H1 (cell line): Measurements from ENCODE around the gene CEACAM7. TPM values are rescaled to one million over a fixed set of nuclear protein-coding genes. Genes with fewer than 3 reads are reported as not detected.

Experiments
- CTCF ChIA-PET: fragments of 300-600 bp; sonication (Branson Sonifier 250); formaldehyde crosslinking; loops from one replicate; lab custom pipeline; 2021; ENCODE audit not compliant: partially characterized antibody; lab: Charles Lee
- POLR2A ChIA-PET: fragments of 300-600 bp; sonication (Branson Sonifier 250); formaldehyde crosslinking; loops from one replicate; lab custom pipeline; 2021; ENCODE audit warnings: inconsistent platforms; ENCODE audit not compliant: partially characterized antibody; lab: Charles Lee
- DNase-seq, 2 experiments: peaks; one replicate each; pipeline versions ENCODE4 v3.0.0 to v3.0.0-alpha.2; 2010 to 2022; ENCODE audit warnings: low spot score in 2 of 2, low read depth in 1 of 2, mixed read lengths in 1 of 2
- FAIRE-seq: peaks from 2 replicates; lab custom pipeline; 2011; peaks lifted over from hg19 to GRCh38; lab: Jason Lieb, UNC
- H2AFZ ChIP-seq: 2 replicates; pipeline ENCODE4 v1.8.1; 2012; ENCODE audit warnings: low read length, inconsistent platforms
- H2AK5ac ChIP-seq: 2 replicates; pipeline ENCODE4 v1.6.1; 2013; ENCODE audit warnings: low read depth, low read length
- H2BK120ac ChIP-seq: replicated peaks from 2 replicates; pipeline ENCODE3; 2013; ENCODE audit warnings: low read depth, low read length, inconsistent platforms
- H2BK12ac ChIP-seq: 2 replicates; pipeline ENCODE4 v1.6.1; 2013; ENCODE audit warnings: low read depth, low read length
- H2BK15ac ChIP-seq: 2 replicates; pipeline ENCODE4 v1.6.1; 2013; ENCODE audit warnings: low read length
- H2BK20ac ChIP-seq: 2 replicates; pipeline ENCODE4 v1.6.1; 2013; ENCODE audit warnings: low read length
- H2BK5ac ChIP-seq: 2 replicates; pipeline ENCODE4 v1.6.1; 2013; ENCODE audit warnings: low read depth, low read length
- H3K14ac ChIP-seq: 2 replicates; pipeline ENCODE4 v1.6.1; 2013; ENCODE audit warnings: inconsistent platforms; ENCODE audit not compliant: insufficient read length
- H3K18ac ChIP-seq: 2 replicates; pipeline ENCODE4 v1.6.1; 2013; ENCODE audit warnings: low read length; ENCODE audit errors: extremely low read depth
- H3K23ac ChIP-seq: 2 replicates; pipeline ENCODE4 v1.6.1; 2013; ENCODE audit warnings: inconsistent platforms; ENCODE audit not compliant: insufficient read length
- H3K23me2 ChIP-seq: 2 replicates; pipeline ENCODE4 v1.6.1; 2013; ENCODE audit warnings: low read depth, low read length
- H3K27ac ChIP-seq: 2 replicates; pipeline ENCODE4 v1.6.1; 2011; ENCODE audit warnings: low read depth, low read length, inconsistent platforms
- H3K27me3 ChIP-seq, 4 experiments: replicated peaks in 1 of 4; 1 replicate in 1 of 4; 2 replicates in 3 of 4; pipeline versions ENCODE4 v1.6.1 to v1.8.1; 2011 to 2013; ENCODE audit warnings: low read length in 3 of 4, mild to moderate bottlenecking in 3 of 4, inconsistent platforms in 2 of 4, mixed read lengths in 2 of 4, moderate library complexity in 1 of 4; ENCODE audit not compliant: control insufficient read depth in 3 of 4, insufficient read depth in 3 of 4; ENCODE audit errors: extremely low read depth in 1 of 4
- H3K36me3 ChIP-seq, 4 experiments: 2 replicates each; pipeline versions ENCODE4 v1.6.1 to v1.8.1; 2011 to 2013; ENCODE audit warnings: mild to moderate bottlenecking in 4 of 4, low read length in 3 of 4, moderate library complexity in 2 of 4, control low read depth in 1 of 4, inconsistent platforms in 1 of 4; ENCODE audit not compliant: insufficient read depth in 4 of 4, control insufficient read depth in 2 of 4
- H3K4ac ChIP-seq: replicated peaks from 2 replicates; pipeline ENCODE3; 2013; ENCODE audit warnings: low read length, low read depth, mixed read lengths, inconsistent platforms; ENCODE audit not compliant: insufficient read length
- H3K4me1 ChIP-seq, 4 experiments: replicated peaks in 1 of 4; 1 replicate in 1 of 4; 2 replicates in 3 of 4; pipeline versions ENCODE4 v1.6.1 to v1.8.1; 2011 to 2013; ENCODE audit warnings: low read length in 3 of 4, inconsistent platforms in 2 of 4, mixed read lengths in 1 of 4; ENCODE audit not compliant: insufficient read depth in 4 of 4, control insufficient read depth in 3 of 4
- H3K4me2 ChIP-seq, 2 experiments: 2 replicates each; pipeline versions ENCODE4 v1.6.1 to v1.8.1; 2011 to 2013; ENCODE audit warnings: low read depth in 2 of 2, low read length in 2 of 2, control low read depth in 1 of 2, inconsistent platforms in 1 of 2, mild to moderate bottlenecking in 1 of 2; ENCODE audit not compliant: insufficient read depth in 1 of 2
- H3K4me3 ChIP-seq, 4 experiments: fragments of 200-600, 300-600 bp in 1 of 4; sonication (generic), shearing (Covaris generic), sonication (Bioruptor Twin) in 1 of 4; 2 replicates each; pipeline versions ENCODE4 v1.5.1 to v1.8.1; 2011 to 2016; ENCODE audit warnings: low read length in 4 of 4, low read depth in 3 of 4, control low read depth in 2 of 4, inconsistent platforms in 2 of 4, mild to moderate bottlenecking in 2 of 4, mixed read lengths in 1 of 4, moderate library complexity in 1 of 4; ENCODE audit not compliant: insufficient read depth in 2 of 4; ENCODE audit errors: extremely low read depth in 1 of 4
- H3K56ac ChIP-seq: replicated peaks from 2 replicates; pipeline ENCODE3; 2013; ENCODE audit warnings: low read depth, mild to moderate bottlenecking, mixed read lengths, low read length, inconsistent platforms; ENCODE audit not compliant: insufficient read length
- H3K79me1 ChIP-seq: 2 replicates; pipeline ENCODE4 v1.6.1; 2013; ENCODE audit warnings: low read depth, low read length, control low read depth
- H3K79me2 ChIP-seq, 2 experiments: 2 replicates each; pipeline versions ENCODE4 v1.6.1 to v1.8.1; 2012 to 2013; ENCODE audit warnings: low read length in 2 of 2, mild to moderate bottlenecking in 2 of 2, inconsistent platforms in 1 of 2; ENCODE audit not compliant: insufficient read depth in 2 of 2, control insufficient read depth in 1 of 2
- H3K9ac ChIP-seq, 4 experiments: replicated peaks in 1 of 4; 1 replicate in 1 of 4; 2 replicates in 3 of 4; pipeline versions ENCODE4 v1.6.1 to v1.8.1; 2011 to 2013; ENCODE audit warnings: low read depth in 3 of 4, low read length in 3 of 4, control low read depth in 2 of 4, mild to moderate bottlenecking in 2 of 4, moderate library complexity in 2 of 4, inconsistent platforms in 1 of 4; ENCODE audit errors: extremely low read depth in 1 of 4
- H3K9me3 ChIP-seq, 2 experiments: 2 replicates each; pipeline versions ENCODE4 v1.6.1 to v1.8.1; 2012 to 2013; ENCODE audit warnings: mild to moderate bottlenecking in 2 of 2, moderate library complexity in 2 of 2, control low read depth in 1 of 2, inconsistent platforms in 1 of 2, low read depth in 1 of 2, low read length in 1 of 2, mixed read lengths in 1 of 2; ENCODE audit not compliant: insufficient read depth in 2 of 2
- H4K20me1 ChIP-seq, 2 experiments: replicated peaks in 1 of 2; 2 replicates each; pipeline versions ENCODE3 to v1.8.1; 2011 to 2013; ENCODE audit warnings: inconsistent platforms in 2 of 2, low read length in 2 of 2, mild to moderate bottlenecking in 1 of 2; ENCODE audit not compliant: insufficient read depth in 2 of 2, control insufficient read depth in 1 of 2
- H4K5ac ChIP-seq: 2 replicates; pipeline ENCODE4 v1.6.1; 2013; ENCODE audit warnings: low read length, low read depth, mixed read lengths, inconsistent platforms; ENCODE audit not compliant: insufficient read length
- H4K8ac ChIP-seq: 2 replicates; pipeline ENCODE4 v1.8.0; 2013; ENCODE audit warnings: mild to moderate bottlenecking, moderate library complexity, low read length, inconsistent platforms; ENCODE audit not compliant: insufficient read depth; ENCODE audit errors: extremely low read depth
- H4K91ac ChIP-seq: replicated peaks from 2 replicates; pipeline ENCODE3; 2013; ENCODE audit warnings: low read length, mixed read lengths, inconsistent platforms; ENCODE audit not compliant: insufficient read length
- ATF3 ChIP-seq: IDR thresholded peaks from 2 replicates; pipeline ENCODE4 v1.6.1; 2011; ENCODE audit warnings: low read depth, mild to moderate bottlenecking, low read length; ENCODE audit not compliant: insufficient read depth
- BACH1 ChIP-seq: IDR thresholded peaks from 2 replicates; pipeline ENCODE4 v1.6.1; 2012; ENCODE audit warnings: low read length, improper control_type of control experiment
- CEBPB ChIP-seq: IDR thresholded peaks from 2 replicates; pipeline ENCODE4 v1.6.1; 2012; ENCODE audit warnings: low read depth, low read length
- CHD1 ChIP-seq: IDR thresholded peaks from 2 replicates; pipeline ENCODE4 v1.6.1; 2012; ENCODE audit warnings: low read depth, low read length, improper control_type of control experiment
- CREB1 ChIP-seq: IDR thresholded peaks from 2 replicates; pipeline ENCODE4 v1.6.1; 2012; ENCODE audit warnings: inconsistent platforms
- CTBP2 ChIP-seq: IDR thresholded peaks from 2 replicates; pipeline ENCODE4 v1.7.0; 2011; ENCODE audit warnings: borderline replicate concordance, mild to moderate bottlenecking, moderate library complexity, mixed read lengths, low read length; ENCODE audit not compliant: insufficient read depth, insufficient read length
- FOSL1 ChIP-seq: IDR thresholded peaks from 2 replicates; pipeline ENCODE4 v1.6.1; 2011; ENCODE audit warnings: mild to moderate bottlenecking, low read depth, low read length, moderate library complexity; ENCODE audit not compliant: insufficient read depth
- GABPA ChIP-seq: IDR thresholded peaks from 2 replicates; pipeline ENCODE4 v1.6.1; 2011; ENCODE audit warnings: mild to moderate bottlenecking, low read length, moderate library complexity, borderline replicate concordance; ENCODE audit not compliant: insufficient read depth
- GTF2F1 ChIP-seq: IDR thresholded peaks from 2 replicates; pipeline ENCODE4 v1.6.1; 2012; ENCODE audit warnings: low read depth, low read length, improper control_type of control experiment, borderline replicate concordance
- HDAC6 ChIP-seq: IDR thresholded peaks from one replicate; pipeline ENCODE4 v1.7.1; 2012; ENCODE audit warnings: low read depth, mild to moderate bottlenecking, inconsistent platforms, low read length, moderate library complexity
- RAD21 ChIP-seq, 2 experiments: IDR thresholded peaks in 1 of 2; conservative IDR thresholded peaks in 1 of 2; 2 replicates each; pipeline ENCODE4 v1.6.1; 2011; ENCODE audit warnings: low read depth in 2 of 2, low read length in 2 of 2, improper control_type of control experiment in 1 of 2, inconsistent platforms in 1 of 2, mild to moderate bottlenecking in 1 of 2, moderate library complexity in 1 of 2
- RFX5 ChIP-seq: IDR thresholded peaks from 2 replicates; pipeline ENCODE4 v1.6.1; 2011; ENCODE audit warnings: low read depth, low read length, improper control_type of control experiment, borderline replicate concordance
- SUZ12 ChIP-seq: fragments of 200-600 bp; sonication (generic); IDR thresholded peaks from 2 replicates; pipeline ENCODE4 v1.6.1; 2012; ENCODE audit warnings: mild to moderate bottlenecking, inconsistent platforms, low read length, moderate library complexity, mixed read lengths
- ZNF274 ChIP-seq: IDR thresholded peaks from 2 replicates; pipeline ENCODE4 v1.7.0; 2012; ENCODE audit warnings: low read length, borderline replicate concordance; ENCODE audit errors: extremely low read depth
- WGBS, 2 experiments: shearing (Covaris generic) in 1 of 2; methylation state at CpG; one replicate each; pipeline versions ENCODE4 v1.1.6 to v1.1.7; 2013 to 2015; ENCODE audit warnings: low lambda C conversion rate in 2 of 2, mixed read lengths in 2 of 2, inconsistent platforms in 1 of 2, low coverage in 1 of 2, missing lambda C conversion rate in 1 of 2; ENCODE audit not compliant: insufficient replicate concordance in 2 of 2, insufficient coverage in 1 of 2, insufficient read length in 1 of 2; ENCODE audit errors: extremely low coverage in 1 of 2, missing lambda C conversion rate in 1 of 2; 5-methylcytosine and 5-hydroxymethylcytosine counted together
- polyA plus RNA-seq, 7 experiments: library from polyadenylated mRNA; depleted of rRNA in 3 of 7; stranded (reverse) in 5 of 7; unstranded in 2 of 7; fragments of >200 nt in 5 of 7; fragments of 200-250 nt in 2 of 7; gene quantifications; 1 replicate in 5 of 7; 2 replicates in 1 of 7; 4 replicates in 1 of 7; pipeline versions ENCODE4 v1.2.1 to v1.2.3, GENCODE V29; 2011 to 2013; ENCODE audit warnings: missing spikeins in 2 of 7, mixed read lengths in 2 of 7
- total RNA-seq: library from RNA; stranded (reverse); fragmentation: NEBNext Ultra II Directional; extraction: Animal tissue kit (Norgen Biotek cat#: 25700); gene quantifications from 2 replicates; pipeline ENCODE4 v1.2.1, GENCODE V29; 2021

The CEACAM7 gene
- total and polyA plus RNA-seq, 2 of the 8 experiments (the other 6 are each of a cell fraction or from before 2014, with no cell fraction given) = not detected

GRCh38 chr19:41708481-41708880 is 20.4 kb upstream of the CEACAM7 start, which contains the start of gene CEACAM5:
Gene CEACAM5 (plus strand): TSS chr19:41708626. CDS start chr19:41708732, 106 bp downstream.
- Histone ChIP-seq H2AFZ (no peak within 1 kb of the TSS), H4K8ac (no peak within 1 kb of the TSS), H3K4me3 (no peak within 1 kb of the TSS; a peak in 1 of 8 replicates), H4K20me1 (peaks cover 0 to 1% of the 10 kb centered on the region in 2 experiments), H2BK15ac (no peak within 1 kb of the TSS), H2BK120ac (no peak within 1 kb of the TSS), H2BK5ac (no peak within 1 kb of the TSS), H3K4me2 (no peak within 1 kb of the TSS), H3K23ac (no peak within 1 kb of the TSS), H3K18ac (no peak within 1 kb of the TSS), H3K14ac (no peak within 1 kb of the TSS), H3K56ac (no peak within 1 kb of the TSS), H4K91ac (no peak within 1 kb of the TSS), H4K5ac (no peak within 1 kb of the TSS), H2AK5ac (no peak within 1 kb of the TSS), H3K4ac (no peak within 1 kb of the TSS), H3K36me3 (no peaks in the 10 kb centered on the region), H3K23me2 (no peaks in the 10 kb centered on the region), H2BK12ac (no peak within 1 kb of the TSS), H3K79me2 (no peaks in the 10 kb centered on the region), H3K27me3 (no peaks in the 10 kb centered on the region), H2BK20ac (no peak within 1 kb of the TSS), H3K4me1 (no peaks in the 10 kb centered on the region), H3K9me3 (peaks cover 64 to 88% of the 10 kb centered on the region in 2 experiments), H3K79me1 (no peaks in the 10 kb centered on the region), H3K27ac (no peak within 1 kb of the TSS), H3K9ac (no peak within 1 kb of the TSS)
- WGBS, 2 experiments = 42% methylated on average over 3 of the region's 4 CpGs; no CpG with 5 or more reads in 1 of the 2 experiments
- TF ChIP-seq ATF3 (no peak), ZNF274 (no peak), CREB1 (no peak), GABPA (no peak), SUZ12 (no peak), FOSL1 (no peak), RFX5 (no peak), CEBPB (no peak), BACH1 (no peak), HDAC6 (no peak), CTBP2 (no peak), CHD1 (no peak), RAD21 (IDR thresholded peaks at IDR 0.05 in 1 of 2, conservative IDR thresholded peaks at IDR 0.05 in 1 of 2; ENCODE audit: low read depth in 2 of 2, low read length in 2 of 2) (no peak), GTF2F1 (no peak)
- ChIA-PET CTCF (no interaction called here), POLR2A (no interaction called here)
- FAIRE-seq (no peak), DNase-seq (no peak)
